ENCODE measurements around the gene SCUBE2.

DNA sequence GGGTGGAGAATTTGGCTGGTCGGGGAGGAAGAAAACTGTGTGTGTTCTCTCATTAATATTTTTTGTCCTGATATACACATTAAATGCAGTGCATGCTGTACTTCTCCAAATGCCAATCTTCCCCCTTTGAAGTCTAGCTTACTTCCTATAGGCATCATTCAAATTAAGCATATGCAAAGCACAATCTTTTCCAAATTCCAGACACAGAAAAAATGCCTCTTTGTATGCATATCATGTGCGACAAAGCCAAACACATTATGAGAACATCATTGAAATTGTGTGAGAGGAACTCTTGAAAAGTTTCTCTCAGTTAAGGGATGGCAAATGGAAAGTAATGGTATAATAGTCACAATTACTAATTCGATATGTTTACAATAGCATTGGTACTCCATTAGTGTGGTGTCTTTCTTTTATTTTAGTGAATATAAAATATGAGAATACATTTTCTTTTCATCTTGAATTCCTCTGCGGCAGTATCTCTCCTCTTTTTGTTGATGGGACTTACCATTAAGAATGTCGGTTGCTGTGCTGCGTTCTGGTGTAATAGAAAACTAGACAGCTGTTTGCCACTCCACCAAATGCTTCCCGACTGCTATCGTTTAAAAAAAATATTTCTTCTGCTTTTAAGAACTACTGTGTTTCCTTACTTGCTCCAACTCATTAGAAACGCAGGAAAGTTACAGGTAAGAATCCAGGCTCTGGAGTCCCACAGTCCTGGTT lies 68.3 kb downstream of the SCUBE2 start:
- no peak for TF ChIP-seq CREB1 (IDR thresholded peaks at IDR 0.05; ENCODE audit: low read depth)
- TF ChIP-seq TAF1 (IDR thresholded peaks at IDR 0.05; ENCODE audit: low read depth), result no peak
- TF ChIP-seq RAD21 (IDR thresholded peaks at IDR 0.05; ENCODE audit: low read depth), result no peak
- TF ChIP-seq, protein P1, sequence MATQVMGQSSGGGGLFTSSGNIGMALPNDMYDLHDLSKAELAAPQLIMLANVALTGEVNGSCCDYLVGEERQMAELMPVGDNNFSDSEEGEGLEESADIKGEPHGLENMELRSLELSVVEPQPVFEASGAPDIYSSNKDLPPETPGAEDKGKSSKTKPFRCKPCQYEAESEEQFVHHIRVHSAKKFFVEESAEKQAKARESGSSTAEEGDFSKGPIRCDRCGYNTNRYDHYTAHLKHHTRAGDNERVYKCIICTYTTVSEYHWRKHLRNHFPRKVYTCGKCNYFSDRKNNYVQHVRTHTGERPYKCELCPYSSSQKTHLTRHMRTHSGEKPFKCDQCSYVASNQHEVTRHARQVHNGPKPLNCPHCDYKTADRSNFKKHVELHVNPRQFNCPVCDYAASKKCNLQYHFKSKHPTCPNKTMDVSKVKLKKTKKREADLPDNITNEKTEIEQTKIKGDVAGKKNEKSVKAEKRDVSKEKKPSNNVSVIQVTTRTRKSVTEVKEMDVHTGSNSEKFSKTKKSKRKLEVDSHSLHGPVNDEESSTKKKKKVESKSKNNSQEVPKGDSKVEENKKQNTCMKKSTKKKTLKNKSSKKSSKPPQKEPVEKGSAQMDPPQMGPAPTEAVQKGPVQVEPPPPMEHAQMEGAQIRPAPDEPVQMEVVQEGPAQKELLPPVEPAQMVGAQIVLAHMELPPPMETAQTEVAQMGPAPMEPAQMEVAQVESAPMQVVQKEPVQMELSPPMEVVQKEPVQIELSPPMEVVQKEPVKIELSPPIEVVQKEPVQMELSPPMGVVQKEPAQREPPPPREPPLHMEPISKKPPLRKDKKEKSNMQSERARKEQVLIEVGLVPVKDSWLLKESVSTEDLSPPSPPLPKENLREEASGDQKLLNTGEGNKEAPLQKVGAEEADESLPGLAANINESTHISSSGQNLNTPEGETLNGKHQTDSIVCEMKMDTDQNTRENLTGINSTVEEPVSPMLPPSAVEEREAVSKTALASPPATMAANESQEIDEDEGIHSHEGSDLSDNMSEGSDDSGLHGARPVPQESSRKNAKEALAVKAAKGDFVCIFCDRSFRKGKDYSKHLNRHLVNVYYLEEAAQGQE (IDR thresholded peaks at IDR 0.05; ENCODE audit: low read depth), result no peak
- TF ChIP-seq CEBPB (IDR thresholded peaks at IDR 0.05), result no peak
- TF ChIP-seq MAX (IDR thresholded peaks at IDR 0.05), result no peak
- no peak for TF ChIP-seq FOXM1 (IDR thresholded peaks at IDR 0.05; ENCODE audit: borderline replicate concordance, low read depth)
